NB4 (cell line): ENCODE data around the gene DGKB.

ENCODE experiments used
- MYC ChIP-seq: IDR thresholded peaks from 2 replicates; pipeline ENCODE4 v1.6.1; 2011; ENCODE audit warnings: low read depth, low read length
- POLR2A ChIP-seq: IDR thresholded peaks from 2 replicates; pipeline ENCODE4 v1.6.1; 2011; ENCODE audit warnings: mild to moderate bottlenecking; ENCODE audit not compliant: insufficient read length; ENCODE audit errors: extremely low read depth
- TF ChIP-seq, protein P1 (sequence below): IDR thresholded peaks from one replicate; pipeline ENCODE4 v1.5.1; 2012; ENCODE audit warnings: low read depth, low read length
- TF ChIP-seq, protein P2 (sequence below): IDR thresholded peaks from 2 replicates; pipeline ENCODE4 v1.6.1; 2011; ENCODE audit warnings: low read depth, low read length

DNA sequence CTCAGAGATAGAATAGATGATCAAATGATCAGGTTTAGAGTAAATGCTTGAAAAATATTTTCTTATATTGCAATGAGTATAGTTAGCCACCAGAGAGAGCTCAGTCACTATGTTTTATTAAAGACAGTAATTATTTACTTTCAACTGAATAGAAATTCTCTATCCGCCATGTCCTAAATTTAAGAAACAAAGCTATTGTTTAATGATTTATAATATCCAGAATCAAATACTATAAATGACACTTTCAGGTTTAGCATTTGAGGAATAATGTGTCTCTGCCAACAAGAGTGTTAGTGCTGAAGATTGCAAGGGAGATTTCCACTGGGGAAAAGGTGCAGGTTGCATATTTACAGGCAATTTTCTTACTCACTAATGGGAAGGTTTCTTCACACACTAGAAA, 184.7 kb downstream of the DGKB start:
- TF ChIP-seq, protein P1, sequence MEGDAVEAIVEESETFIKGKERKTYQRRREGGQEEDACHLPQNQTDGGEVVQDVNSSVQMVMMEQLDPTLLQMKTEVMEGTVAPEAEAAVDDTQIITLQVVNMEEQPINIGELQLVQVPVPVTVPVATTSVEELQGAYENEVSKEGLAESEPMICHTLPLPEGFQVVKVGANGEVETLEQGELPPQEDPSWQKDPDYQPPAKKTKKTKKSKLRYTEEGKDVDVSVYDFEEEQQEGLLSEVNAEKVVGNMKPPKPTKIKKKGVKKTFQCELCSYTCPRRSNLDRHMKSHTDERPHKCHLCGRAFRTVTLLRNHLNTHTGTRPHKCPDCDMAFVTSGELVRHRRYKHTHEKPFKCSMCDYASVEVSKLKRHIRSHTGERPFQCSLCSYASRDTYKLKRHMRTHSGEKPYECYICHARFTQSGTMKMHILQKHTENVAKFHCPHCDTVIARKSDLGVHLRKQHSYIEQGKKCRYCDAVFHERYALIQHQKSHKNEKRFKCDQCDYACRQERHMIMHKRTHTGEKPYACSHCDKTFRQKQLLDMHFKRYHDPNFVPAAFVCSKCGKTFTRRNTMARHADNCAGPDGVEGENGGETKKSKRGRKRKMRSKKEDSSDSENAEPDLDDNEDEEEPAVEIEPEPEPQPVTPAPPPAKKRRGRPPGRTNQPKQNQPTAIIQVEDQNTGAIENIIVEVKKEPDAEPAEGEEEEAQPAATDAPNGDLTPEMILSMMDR: no peak
- no peak for TF ChIP-seq MYC
- no peak for TF ChIP-seq POLR2A
- TF ChIP-seq, protein P2, sequence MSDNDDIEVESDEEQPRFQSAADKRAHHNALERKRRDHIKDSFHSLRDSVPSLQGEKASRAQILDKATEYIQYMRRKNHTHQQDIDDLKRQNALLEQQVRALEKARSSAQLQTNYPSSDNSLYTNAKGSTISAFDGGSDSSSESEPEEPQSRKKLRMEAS: no peak
